Upper lobe of left lung (tissue), 4 donors: ENCODE data around the gene FAM81A.

Experiments
- EP300 ChIP-seq, 4 donors: sonication (generic); formaldehyde crosslinking; IDR thresholded peaks; one replicate each; pipeline ENCODE4 v1.5.1; 2017; ENCODE audit warnings: antibody characterized with exemption in 4 of 4, control low read depth in 2 of 4
- POLR2A ChIP-seq, 4 donors: fragments of 450-650 bp; IDR thresholded peaks; one replicate each; pipeline ENCODE4 v1.5.1; 2016 to 2017; ENCODE audit warnings: antibody characterized with exemption in 4 of 4, mild to moderate bottlenecking in 2 of 4
- POLR2AphosphoS5 ChIP-seq, 2 donors: sonication (generic); formaldehyde crosslinking; IDR thresholded peaks; one replicate each; pipeline ENCODE4 v1.5.1; 2017; ENCODE audit warnings: antibody characterized with exemption in 2 of 2
- TF ChIP-seq, protein P1 (sequence below), 6 experiments: fragments of 450-650 bp in 4 of 6; fragments of 200-600 bp in 2 of 6; sonication (generic) in 2 of 6; IDR thresholded peaks; one replicate each; pipeline ENCODE4 v1.5.1; 2016 to 2019; ENCODE audit warnings: antibody characterized with exemption in 6 of 6

DNA sequence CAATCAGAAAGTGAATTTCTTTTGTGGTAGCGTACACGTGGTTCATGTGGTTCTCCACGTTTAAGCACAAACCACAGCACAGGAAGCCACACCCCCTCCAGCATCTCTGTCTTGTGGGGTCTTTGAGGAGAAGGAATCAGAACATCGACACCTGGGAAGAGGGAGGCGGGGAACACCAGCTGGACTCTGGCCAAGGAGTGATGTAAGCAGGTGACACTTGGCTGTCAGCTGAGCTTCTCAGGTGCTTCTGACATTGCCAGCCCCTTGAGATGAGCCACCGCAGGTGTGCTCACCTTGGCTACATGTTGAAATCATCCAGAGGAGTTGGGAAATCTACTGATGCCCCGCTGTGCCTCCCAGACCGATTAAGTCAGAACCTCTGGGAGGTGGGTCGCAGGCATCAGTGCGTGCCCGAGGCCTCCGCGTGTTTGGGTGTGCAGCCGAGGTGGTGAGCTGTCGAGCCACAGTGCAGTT, 85.0 kb downstream of the FAM81A start:
- TF ChIP-seq EP300 (IDR thresholded peaks at IDR 0.05): no peak
- TF ChIP-seq POLR2AphosphoS5 (IDR thresholded peaks at IDR 0.05): no peak
- TF ChIP-seq, protein P1, sequence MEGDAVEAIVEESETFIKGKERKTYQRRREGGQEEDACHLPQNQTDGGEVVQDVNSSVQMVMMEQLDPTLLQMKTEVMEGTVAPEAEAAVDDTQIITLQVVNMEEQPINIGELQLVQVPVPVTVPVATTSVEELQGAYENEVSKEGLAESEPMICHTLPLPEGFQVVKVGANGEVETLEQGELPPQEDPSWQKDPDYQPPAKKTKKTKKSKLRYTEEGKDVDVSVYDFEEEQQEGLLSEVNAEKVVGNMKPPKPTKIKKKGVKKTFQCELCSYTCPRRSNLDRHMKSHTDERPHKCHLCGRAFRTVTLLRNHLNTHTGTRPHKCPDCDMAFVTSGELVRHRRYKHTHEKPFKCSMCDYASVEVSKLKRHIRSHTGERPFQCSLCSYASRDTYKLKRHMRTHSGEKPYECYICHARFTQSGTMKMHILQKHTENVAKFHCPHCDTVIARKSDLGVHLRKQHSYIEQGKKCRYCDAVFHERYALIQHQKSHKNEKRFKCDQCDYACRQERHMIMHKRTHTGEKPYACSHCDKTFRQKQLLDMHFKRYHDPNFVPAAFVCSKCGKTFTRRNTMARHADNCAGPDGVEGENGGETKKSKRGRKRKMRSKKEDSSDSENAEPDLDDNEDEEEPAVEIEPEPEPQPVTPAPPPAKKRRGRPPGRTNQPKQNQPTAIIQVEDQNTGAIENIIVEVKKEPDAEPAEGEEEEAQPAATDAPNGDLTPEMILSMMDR (IDR thresholded peaks at IDR 0.05): no peak
- TF ChIP-seq POLR2A (IDR thresholded peaks at IDR 0.05): no peak
